Measurements from ENCODE around the gene PDE8B.

DNA sequence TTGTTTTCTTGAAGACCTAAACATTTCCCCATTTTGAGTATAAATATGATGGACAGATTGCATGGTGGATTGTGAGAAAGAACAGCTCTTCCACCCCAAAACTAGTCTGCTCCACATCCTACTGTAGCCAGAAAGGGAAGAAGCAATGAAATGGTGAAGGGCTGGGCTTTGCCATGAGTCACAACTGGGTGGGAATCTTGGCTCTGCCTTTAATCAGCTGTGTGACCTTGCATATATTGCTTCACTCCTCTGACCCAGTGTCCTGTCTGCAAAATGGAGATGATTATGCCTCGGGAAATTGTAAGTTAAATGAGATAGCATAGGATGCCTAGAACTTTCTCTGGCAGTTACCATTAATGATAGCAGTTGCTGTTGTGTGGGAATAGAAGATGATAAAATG, 101.9 kb downstream of the PDE8B start:
- TF ChIP-seq EZH2 (IDR thresholded peaks at IDR 0.05; ENCODE audit: low read depth), result no peak
- TF ChIP-seq, protein P1, sequence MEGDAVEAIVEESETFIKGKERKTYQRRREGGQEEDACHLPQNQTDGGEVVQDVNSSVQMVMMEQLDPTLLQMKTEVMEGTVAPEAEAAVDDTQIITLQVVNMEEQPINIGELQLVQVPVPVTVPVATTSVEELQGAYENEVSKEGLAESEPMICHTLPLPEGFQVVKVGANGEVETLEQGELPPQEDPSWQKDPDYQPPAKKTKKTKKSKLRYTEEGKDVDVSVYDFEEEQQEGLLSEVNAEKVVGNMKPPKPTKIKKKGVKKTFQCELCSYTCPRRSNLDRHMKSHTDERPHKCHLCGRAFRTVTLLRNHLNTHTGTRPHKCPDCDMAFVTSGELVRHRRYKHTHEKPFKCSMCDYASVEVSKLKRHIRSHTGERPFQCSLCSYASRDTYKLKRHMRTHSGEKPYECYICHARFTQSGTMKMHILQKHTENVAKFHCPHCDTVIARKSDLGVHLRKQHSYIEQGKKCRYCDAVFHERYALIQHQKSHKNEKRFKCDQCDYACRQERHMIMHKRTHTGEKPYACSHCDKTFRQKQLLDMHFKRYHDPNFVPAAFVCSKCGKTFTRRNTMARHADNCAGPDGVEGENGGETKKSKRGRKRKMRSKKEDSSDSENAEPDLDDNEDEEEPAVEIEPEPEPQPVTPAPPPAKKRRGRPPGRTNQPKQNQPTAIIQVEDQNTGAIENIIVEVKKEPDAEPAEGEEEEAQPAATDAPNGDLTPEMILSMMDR (conservative IDR thresholded peaks at IDR 0.05), result no peak
